H1 (cell line): ENCODE results near the gene LIX1L.
A peak's percentile ranks its signal among the peaks of the same experiment; 100 is the strongest.

Source experiments
- ASH2L ChIP-seq: fragments of 200-600, 300-600 bp; sonication (generic); IDR thresholded peaks from one replicate; pipeline ENCODE4 v1.7.1; 2017; ENCODE audit warnings: low read length
- CHD1 ChIP-seq: IDR thresholded peaks from 2 replicates; pipeline ENCODE4 v1.6.1; 2012; ENCODE audit warnings: low read depth, low read length, improper control_type of control experiment
- EZH2 ChIP-seq: fragments of 200-600 bp; sonication (generic); IDR thresholded peaks from 2 replicates; pipeline ENCODE4 v1.7.1; 2012; ENCODE audit warnings: low read depth, mild to moderate bottlenecking, moderate library complexity, low read length, inconsistent platforms; ENCODE audit not compliant: severe bottlenecking
- GTF2F1 ChIP-seq: IDR thresholded peaks from 2 replicates; pipeline ENCODE4 v1.6.1; 2012; ENCODE audit warnings: low read depth, low read length, improper control_type of control experiment, borderline replicate concordance
- JUND ChIP-seq: IDR thresholded peaks from 2 replicates; pipeline ENCODE4 v1.6.1; 2011; ENCODE audit warnings: mild to moderate bottlenecking, improper control_type of control experiment, low read length
- POLR2A ChIP-seq, 2 experiments: IDR thresholded peaks; 1 replicate in 1 of 2; 2 replicates in 1 of 2; pipeline ENCODE4 v1.6.1; 2011; ENCODE audit warnings: low read depth in 2 of 2, low read length in 2 of 2, mild to moderate bottlenecking in 2 of 2; ENCODE audit errors: control extremely low read depth in 1 of 2
- RNF2 ChIP-seq: fragments of 200-900, 300-1000 bp; sonication (generic); IDR thresholded peaks from 2 replicates; pipeline ENCODE4 v1.7.1; 2016; ENCODE audit warnings: borderline replicate concordance, low read depth, mild to moderate bottlenecking, antibody characterized with exemption, low read length; ENCODE audit not compliant: poor library complexity, severe bottlenecking; ENCODE audit errors: missing control alignments
- SAP30 ChIP-seq: fragments of 300-600 bp; sonication (generic); IDR thresholded peaks from 2 replicates; pipeline ENCODE4 v1.7.1; 2012; ENCODE audit warnings: low read length, moderate library complexity, mild to moderate bottlenecking, inconsistent platforms; ENCODE audit not compliant: insufficient read depth, insufficient replicate concordance
- SIN3A ChIP-seq, 2 experiments: IDR thresholded peaks in 1 of 2; conservative IDR thresholded peaks in 1 of 2; 2 replicates each; pipeline ENCODE4 v1.6.1; 2011 to 2012; ENCODE audit warnings: low read length in 2 of 2, improper control_type of control experiment in 1 of 2, low read depth in 1 of 2, mild to moderate bottlenecking in 1 of 2
- TAF1 ChIP-seq: IDR thresholded peaks from 2 replicates; pipeline ENCODE4 v1.6.1; 2011; ENCODE audit warnings: mild to moderate bottlenecking, low read depth, low read length
- YY1 ChIP-seq: IDR thresholded peaks from 2 replicates; pipeline ENCODE4 v1.6.1; 2011; ENCODE audit warnings: low read depth, mild to moderate bottlenecking, low read length
- TF ChIP-seq, protein P1 (sequence below), 3 experiments: IDR thresholded peaks; 1 replicate in 2 of 3; 2 replicates in 1 of 3; pipeline versions ENCODE4 v1.5.1 to v1.6.1; 2011; ENCODE audit warnings: low read length in 3 of 3, mild to moderate bottlenecking in 3 of 3, inconsistent platforms in 2 of 3, low read depth in 1 of 3, moderate library complexity in 1 of 3; ENCODE audit not compliant: insufficient read depth in 1 of 3; ENCODE audit errors: control extremely low read depth in 1 of 3
- TF ChIP-seq, protein P2 (sequence below): IDR thresholded peaks from 2 replicates; pipeline ENCODE4 v1.6.1; 2011; ENCODE audit warnings: low read length, improper control_type of control experiment

DNA sequence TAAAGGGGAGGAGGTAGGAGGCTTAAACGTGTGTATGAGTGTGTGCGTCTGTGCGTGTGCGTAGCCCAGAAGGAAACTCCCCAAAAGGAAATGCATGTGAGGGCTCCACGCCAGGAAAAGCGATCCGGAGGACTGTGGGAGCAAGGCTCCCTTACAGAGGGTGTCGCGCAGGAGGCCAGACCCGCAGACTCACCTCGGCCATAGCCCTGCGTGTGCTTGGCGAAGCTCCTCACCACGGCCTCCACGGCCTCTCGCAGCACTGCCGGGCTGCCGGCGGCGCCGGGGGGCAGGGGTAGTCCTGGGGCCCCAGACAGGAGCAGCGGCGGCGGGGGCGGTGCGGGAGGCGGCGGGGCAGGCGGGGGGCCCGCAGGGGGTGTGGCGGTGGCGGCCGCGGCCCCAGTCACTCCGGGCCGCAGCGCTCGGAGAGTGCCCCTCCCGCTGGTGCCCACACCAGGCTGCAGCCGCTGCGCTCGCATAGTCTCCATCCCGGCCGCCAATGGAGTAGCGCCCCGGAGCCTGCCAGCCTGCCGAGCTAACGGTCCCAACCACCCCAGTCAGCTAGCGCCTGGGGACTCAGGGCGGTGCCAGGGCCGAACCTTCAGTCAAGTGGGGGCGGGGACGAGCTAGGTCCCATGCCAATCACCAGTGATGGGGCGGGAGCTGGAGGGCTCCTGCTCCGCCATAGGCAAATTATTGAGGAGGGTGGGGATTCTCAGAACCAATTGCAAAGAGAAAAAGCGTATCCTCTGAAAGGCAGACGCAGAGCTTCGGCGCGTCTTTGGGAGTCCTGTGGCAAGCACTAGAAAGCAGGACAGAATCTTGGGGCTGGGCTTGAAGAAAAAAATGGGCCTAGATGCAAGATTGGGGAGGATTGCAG, at the start of gene LIX1L:
- TF ChIP-seq, protein P1, sequence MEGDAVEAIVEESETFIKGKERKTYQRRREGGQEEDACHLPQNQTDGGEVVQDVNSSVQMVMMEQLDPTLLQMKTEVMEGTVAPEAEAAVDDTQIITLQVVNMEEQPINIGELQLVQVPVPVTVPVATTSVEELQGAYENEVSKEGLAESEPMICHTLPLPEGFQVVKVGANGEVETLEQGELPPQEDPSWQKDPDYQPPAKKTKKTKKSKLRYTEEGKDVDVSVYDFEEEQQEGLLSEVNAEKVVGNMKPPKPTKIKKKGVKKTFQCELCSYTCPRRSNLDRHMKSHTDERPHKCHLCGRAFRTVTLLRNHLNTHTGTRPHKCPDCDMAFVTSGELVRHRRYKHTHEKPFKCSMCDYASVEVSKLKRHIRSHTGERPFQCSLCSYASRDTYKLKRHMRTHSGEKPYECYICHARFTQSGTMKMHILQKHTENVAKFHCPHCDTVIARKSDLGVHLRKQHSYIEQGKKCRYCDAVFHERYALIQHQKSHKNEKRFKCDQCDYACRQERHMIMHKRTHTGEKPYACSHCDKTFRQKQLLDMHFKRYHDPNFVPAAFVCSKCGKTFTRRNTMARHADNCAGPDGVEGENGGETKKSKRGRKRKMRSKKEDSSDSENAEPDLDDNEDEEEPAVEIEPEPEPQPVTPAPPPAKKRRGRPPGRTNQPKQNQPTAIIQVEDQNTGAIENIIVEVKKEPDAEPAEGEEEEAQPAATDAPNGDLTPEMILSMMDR (IDR thresholded peaks at IDR 0.05; ENCODE audit: control extremely low read depth in 1 of 3, insufficient read depth in 1 of 3, low read depth in 1 of 3, low read length in 3 of 3), result no peak
- TF ChIP-seq TAF1 (no peak), EZH2 (no peak), SIN3A (conservative IDR thresholded peaks at IDR 0.05 in 1 of 2, IDR thresholded peaks at IDR 0.05 in 1 of 2; ENCODE audit: low read depth in 1 of 2, low read length in 2 of 2) (0 out of 4 replicates have a peak, but pooled peaks of 1 of the 2 experiments have one; percentile 45), SAP30 (no peak), CHD1 (no peak), POLR2A (IDR thresholded peaks at IDR 0.05; ENCODE audit: control extremely low read depth in 1 of 2, low read depth in 2 of 2, low read length in 2 of 2) (no peak), GTF2F1 (no peak), RNF2 (no peak), ASH2L (no peak), JUND (no peak), YY1 (0 out of 2 replicates have a peak, but pooled peaks have one; percentile 42)
- TF ChIP-seq, protein P2, sequence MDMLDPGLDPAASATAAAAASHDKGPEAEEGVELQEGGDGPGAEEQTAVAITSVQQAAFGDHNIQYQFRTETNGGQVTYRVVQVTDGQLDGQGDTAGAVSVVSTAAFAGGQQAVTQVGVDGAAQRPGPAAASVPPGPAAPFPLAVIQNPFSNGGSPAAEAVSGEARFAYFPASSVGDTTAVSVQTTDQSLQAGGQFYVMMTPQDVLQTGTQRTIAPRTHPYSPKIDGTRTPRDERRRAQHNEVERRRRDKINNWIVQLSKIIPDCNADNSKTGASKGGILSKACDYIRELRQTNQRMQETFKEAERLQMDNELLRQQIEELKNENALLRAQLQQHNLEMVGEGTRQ, result no peak
